Upper lobe of left lung (tissue), 6 donors: ENCODE data around the gene PSENEN. TPM values are rescaled to one million over a fixed set of nuclear protein-coding genes. Genes with fewer than 3 reads are reported as not detected.

Experiments
- ATAC-seq, 2 donors: fragments of 200-7000 bp; cut with Tn5 transposase; one replicate each; pipeline ENCODE4 v1.9.1; 2022; ENCODE audit warnings: mild to moderate bottlenecking in 2 of 2, moderate library complexity in 2 of 2; ENCODE audit not compliant: low FRiP score in 2 of 2
- DNase-seq, 2 donors: peaks; one replicate each; pipeline ENCODE4 v3.0.0-alpha.2; 2019 to 2020
- H3K27ac ChIP-seq, 4 donors: fragments of 200-600 bp; sonication (generic); one replicate each; pipeline ENCODE4 v1.5.1; 2016 to 2019
- H3K27me3 ChIP-seq, 4 donors: fragments of 200-600 bp; sonication (generic); one replicate each; pipeline ENCODE4 v1.5.1; 2017 to 2019
- H3K36me3 ChIP-seq, 4 donors: fragments of 200-600 bp; sonication (generic); one replicate each; pipeline ENCODE4 v1.5.1; 2016 to 2019
- H3K4me1 ChIP-seq, 4 donors: fragments of 200-600 bp; sonication (generic); one replicate each; pipeline ENCODE4 v1.5.1; 2018 to 2019
- H3K4me3 ChIP-seq, 4 donors: fragments of 200-600 bp; sonication (generic); one replicate each; pipeline ENCODE4 v1.5.1; 2017 to 2019; ENCODE audit warnings: mild to moderate bottlenecking in 2 of 4, moderate library complexity in 1 of 4
- H3K9me3 ChIP-seq, 4 donors: fragments of 200-600 bp; sonication (generic); one replicate each; pipeline ENCODE4 v1.5.1; 2018 to 2019
- CTCF ChIP-seq, 6 experiments: fragments of 450-650 bp in 4 of 6; fragments of 200-600 bp in 2 of 6; sonication (generic) in 2 of 6; IDR thresholded peaks; one replicate each; pipeline ENCODE4 v1.5.1; 2016 to 2019; ENCODE audit warnings: antibody characterized with exemption in 6 of 6
- EP300 ChIP-seq, 4 donors: sonication (generic); formaldehyde crosslinking; IDR thresholded peaks; one replicate each; pipeline ENCODE4 v1.5.1; 2017; ENCODE audit warnings: antibody characterized with exemption in 4 of 4, control low read depth in 2 of 4
- POLR2A ChIP-seq, 4 donors: fragments of 450-650 bp; IDR thresholded peaks; one replicate each; pipeline ENCODE4 v1.5.1; 2016 to 2017; ENCODE audit warnings: antibody characterized with exemption in 4 of 4, mild to moderate bottlenecking in 2 of 4
- POLR2AphosphoS5 ChIP-seq, 2 donors: sonication (generic); formaldehyde crosslinking; IDR thresholded peaks; one replicate each; pipeline ENCODE4 v1.5.1; 2017; ENCODE audit warnings: antibody characterized with exemption in 2 of 2
- WGBS, 2 donors: methylation state at CpG; one replicate each; pipeline ENCODE4 v1.1.5; 2017 to 2018; 5-methylcytosine and 5-hydroxymethylcytosine counted together
- total RNA-seq, 6 donors: library from RNA; depleted of rRNA in 4 of 6; stranded (reverse); fragments of >200 nt in 4 of 6; gene quantifications; one replicate each; pipeline versions ENCODE4 v1.1.0 to v1.2.1, GENCODE V29; 2016 to 2021
- donor health status: DM: no; HTN: no; CAD: no; lungs with moderate emphysema.
- donor health status: DM: no; HTN: yes; CAD: no; lungs with severe emphysema.

Gene PSENEN
- total RNA-seq, 6 donors from 2014 or later = 43.4 to 60.9 (median 54.5) TPM

GRCh38 chr19:35753634-35754369 lies 8.4 kb downstream of the PSENEN start:
- Histone ChIP-seq H3K4me3 (no peak overlapping the region), H3K27ac (peak overlapping the region in 2 of 4 donors; percentile 92 to 93), H3K4me1 (peaks cover 35 to 50% (median 41%) of the 10 kb centered on the region in 4 donors), H3K9me3 (no peaks in the 10 kb centered on the region), H3K27me3 (peaks cover 0 to 3% (median 1%) of the 10 kb centered on the region in 4 donors), H3K36me3 (peaks cover 15 to 34% (median 29%) of the 10 kb centered on the region in 4 donors)
- no peak for ATAC-seq
- TF ChIP-seq POLR2AphosphoS5 (IDR thresholded peaks at IDR 0.05) = no peak
- no peak for TF ChIP-seq CTCF (IDR thresholded peaks at IDR 0.05)
- DNase-seq = peak in 1 of 2 donors; percentile 65
- 93 to 95% methylated on average over 8 to 20 of the region's 20 CpGs for WGBS, 2 donors

GRCh38 chr19:35754370-35755130 lies 9.1 kb downstream of the PSENEN start:
- ATAC-seq (no peak), DNase-seq (no peak)
- Histone ChIP-seq H3K27me3 (peaks cover 0 to 3% (median 1%) of the 10 kb centered on the region in 4 donors), H3K9me3 (no peaks in the 10 kb centered on the region), H3K36me3 (peaks cover 15 to 34% (median 29%) of the 10 kb centered on the region in 4 donors), H3K4me3 (no peak overlapping the region), H3K4me1 (peaks cover 36 to 47% (median 39%) of the 10 kb centered on the region in 4 donors), H3K27ac (peak overlapping the region; percentile 86 to 98 (median 92))
- 82 to 85% methylated on average over 13 of the region's 13 CpGs for WGBS, 2 donors
- TF ChIP-seq POLR2AphosphoS5 (IDR thresholded peaks at IDR 0.05) = no peak
- TF ChIP-seq POLR2A (IDR thresholded peaks at IDR 0.05) = no peak
- no peak for TF ChIP-seq CTCF (IDR thresholded peaks at IDR 0.05)
- no peak for TF ChIP-seq EP300 (IDR thresholded peaks at IDR 0.05)

- peaks cover 0 to 3% (median 1%) of the 10 kb centered on the region in 4 donors for H3K27me3 ChIP-seq
- WGBS, 2 donors = 58 to 62% methylated on average over 17 of the region's 17 CpGs
- H3K36me3 ChIP-seq = peaks cover 15 to 34% (median 29%) of the 10 kb centered on the region in 4 donors
- TF ChIP-seq POLR2A (IDR thresholded peaks at IDR 0.05) (no peak), POLR2AphosphoS5 (IDR thresholded peaks at IDR 0.05) (no peak), CTCF (IDR thresholded peaks at IDR 0.05) (no peak), EP300 (IDR thresholded peaks at IDR 0.05) (no peak)
- H3K4me1 ChIP-seq = peaks cover 32 to 46% (median 35%) of the 10 kb centered on the region in 4 donors
- H3K4me3 ChIP-seq = peak overlapping the region in 3 of 4 donors; percentile 25 to 99 (median 45)
- no peaks in the 10 kb centered on the region for H3K9me3 ChIP-seq
- ATAC-seq = no peak
- DNase-seq = no peak
- peak overlapping the region; percentile 86 to 98 (median 92) for H3K27ac ChIP-seq
Observed at GRCh38 chr19:35755131-35755549, 9.7 kb downstream of the PSENEN start.

GRCh38 chr19:35755550-35756376 lies 10.3 kb downstream of the PSENEN start:
- ATAC-seq (peak in 1 of 2 donors; percentile 72), DNase-seq (peak; percentile 35 to 95)
- peak overlapping the region; percentile 86 to 98 (median 92) for H3K27ac ChIP-seq
- H3K9me3 ChIP-seq = no peaks in the 10 kb centered on the region
- H3K36me3 ChIP-seq = peaks cover 15 to 35% (median 29%) of the 10 kb centered on the region in 4 donors
- TF ChIP-seq POLR2AphosphoS5 (IDR thresholded peaks at IDR 0.05) (peak; percentile 2 to 38), POLR2A (IDR thresholded peaks at IDR 0.05) (no peak)
- 36 to 43% methylated on average over 47 to 70 of the region's 74 CpGs for WGBS, 2 donors
- peaks cover 32 to 43% (median 34%) of the 10 kb centered on the region in 4 donors for H3K4me1 ChIP-seq
- peaks cover 0 to 3% (median 1%) of the 10 kb centered on the region in 4 donors for H3K27me3 ChIP-seq
- peak overlapping the region in 3 of 4 donors; percentile 25 to 99 (median 45) for H3K4me3 ChIP-seq
